T-helper 17 cell (primary cell): Measurements from ENCODE around the gene TRIM67. TPM values are rescaled to one million over a fixed set of nuclear protein-coding genes. Genes with fewer than 3 reads are reported as not detected.

ENCODE experiments used
- ATAC-seq: fragments of 150-1000 bp; cut with Tn5 transposase; 2 replicates; pipeline ENCODE4 v1.10.0; 2021; ENCODE audit warnings: mild to moderate bottlenecking, moderate library complexity
- DNase-seq, 3 donors: peaks; one replicate each; pipeline versions ENCODE4 v3.0.0 to v3.0.0-alpha.2; 2020 to 2021
- H3K9me3 ChIP-seq: one replicate; pipeline ENCODE4 v1.7.0; 2013; ENCODE audit warnings: low read length, mild to moderate bottlenecking; ENCODE audit not compliant: control insufficient read depth, poor library complexity, severe bottlenecking
- H3K27ac Mint-ChIP-seq: one replicate; pipeline ENCODE4 v1.8.0; 2022; ENCODE audit warnings: mild to moderate bottlenecking, moderate library complexity, mixed read lengths
- H3K27me3 Mint-ChIP-seq: one replicate; pipeline ENCODE4 v1.8.0; 2022; ENCODE audit warnings: mixed read lengths
- H3K36me3 Mint-ChIP-seq: one replicate; pipeline ENCODE4 v1.8.0; 2022; ENCODE audit warnings: low read depth, mixed read lengths
- H3K4me1 Mint-ChIP-seq: one replicate; pipeline ENCODE4 v1.8.0; 2022; ENCODE audit warnings: mild to moderate bottlenecking, mixed read lengths
- H3K4me3 Mint-ChIP-seq: one replicate; pipeline ENCODE4 v1.8.0; 2022; ENCODE audit warnings: mild to moderate bottlenecking, moderate library complexity, mixed read lengths
- total RNA-seq, 4 donors: library from RNA in 2 of 4; stranded (reverse) in 2 of 4; gene quantifications; one replicate each; pipeline ENCODE4 v1.2.3 and lab custom pipeline; 2022 to 2026

The TRIM67 gene
- total RNA-seq, 2 donors from 2014 or later, result not detected

DNA sequence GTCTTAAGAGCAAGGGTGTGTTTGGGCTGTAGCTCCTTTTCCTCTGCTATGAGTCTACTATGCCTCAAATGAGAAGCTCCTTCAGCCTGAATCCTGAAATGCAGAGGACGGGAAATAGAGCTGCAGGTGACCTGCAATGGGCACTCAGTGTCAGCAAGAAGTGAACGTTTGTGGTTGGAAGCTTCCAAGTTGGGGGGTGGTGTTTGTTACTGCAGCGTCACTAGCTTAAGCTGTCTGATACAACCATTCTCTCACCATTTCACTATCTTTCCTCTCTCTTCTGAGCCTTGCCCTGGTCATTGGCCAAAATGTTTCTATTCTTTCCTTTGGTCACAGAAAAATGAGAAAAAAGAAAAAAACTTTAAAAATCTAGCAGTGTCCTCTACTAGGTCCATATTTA lies 19.4 kb downstream of the TRIM67 start:
- DNase-seq (no peak), ATAC-seq (no peak)
- Mint-ChIP-seq H3K27ac (no peak overlapping the region), H3K4me3 (no peak overlapping the region), H3K4me1 (no peaks in the 10 kb centered on the region), H3K27me3 (peaks cover 80% of the 10 kb centered on the region), H3K36me3 (no peaks in the 10 kb centered on the region)
- no peaks in the 10 kb centered on the region for H3K9me3 ChIP-seq

DNA sequence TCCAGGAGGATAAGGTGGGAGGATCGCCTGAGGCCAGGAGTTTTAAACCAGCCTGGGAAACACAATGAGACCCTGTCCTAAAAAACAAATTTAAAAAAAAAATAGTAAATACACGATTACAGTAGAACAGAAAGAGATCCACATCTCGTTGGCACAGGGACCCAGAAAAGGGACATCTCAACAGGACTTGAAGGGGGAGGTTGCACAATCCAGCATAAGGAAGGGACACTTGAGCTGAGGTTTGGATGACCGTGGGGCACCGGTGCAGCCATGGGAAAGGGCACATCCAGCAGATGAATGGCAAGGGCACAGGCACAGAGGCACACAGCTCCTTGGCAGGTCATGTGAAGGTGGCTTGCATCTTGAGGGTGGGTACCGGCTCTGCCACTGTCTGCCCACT lies 20.5 kb downstream of the TRIM67 start:
- ATAC-seq (no peak), DNase-seq (no peak)
- Mint-ChIP-seq H3K27me3 (peaks cover 78% of the 10 kb centered on the region), H3K4me3 (no peak overlapping the region), H3K36me3 (no peaks in the 10 kb centered on the region), H3K27ac (no peak overlapping the region), H3K4me1 (no peaks in the 10 kb centered on the region)
- no peaks in the 10 kb centered on the region for H3K9me3 ChIP-seq

DNA sequence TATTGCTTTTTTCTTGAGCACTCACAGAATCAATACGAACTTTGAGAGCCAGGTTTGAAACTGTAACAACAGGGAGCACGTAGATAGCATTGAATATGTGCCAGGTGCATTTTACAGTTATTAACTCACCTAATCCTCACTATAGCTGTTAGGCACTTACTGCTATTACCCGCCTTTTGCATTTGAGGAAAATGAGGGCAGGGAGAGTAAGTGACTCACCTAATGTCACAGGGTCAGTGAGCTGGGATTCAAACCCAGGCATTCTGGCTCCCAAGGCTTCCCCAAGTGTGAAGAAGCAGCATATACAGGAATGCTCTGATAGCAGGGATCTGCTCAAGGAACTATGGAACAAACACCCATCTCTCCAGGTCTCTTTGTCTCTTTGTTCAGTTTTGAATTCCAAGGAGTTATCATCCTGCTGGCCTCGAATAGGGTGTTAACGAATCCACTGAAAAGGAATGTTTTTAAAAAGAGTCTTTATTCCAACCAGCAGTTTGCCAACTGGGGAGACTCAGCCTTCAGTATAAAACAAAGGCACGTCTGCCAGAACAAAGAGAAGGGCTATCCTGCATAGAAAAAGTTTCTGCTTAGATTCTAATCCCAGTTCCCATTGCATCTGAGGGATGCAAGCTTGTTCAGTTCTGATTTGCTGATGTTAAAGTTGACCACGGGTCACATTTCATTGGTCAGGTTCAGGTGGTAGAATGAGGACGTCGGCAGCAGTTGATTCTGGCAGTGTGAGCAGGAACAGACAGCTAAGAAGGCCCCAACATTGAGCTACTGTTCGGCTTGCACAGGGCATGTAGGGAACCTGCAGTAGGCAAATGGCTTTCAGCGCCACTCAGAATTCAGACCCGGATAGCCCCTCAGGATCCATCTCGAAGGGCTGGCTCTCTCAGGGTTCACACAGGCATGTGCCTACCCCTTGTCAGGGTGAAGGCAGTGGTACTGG lies 22.1 kb downstream of the TRIM67 start:
- Mint-ChIP-seq H3K27ac (no peak overlapping the region), H3K27me3 (peaks cover 79% of the 10 kb centered on the region), H3K36me3 (no peaks in the 10 kb centered on the region), H3K4me1 (no peaks in the 10 kb centered on the region), H3K4me3 (no peak overlapping the region)
- no peaks in the 10 kb centered on the region for H3K9me3 ChIP-seq
- no peak for ATAC-seq
- DNase-seq, result no peak

DNA sequence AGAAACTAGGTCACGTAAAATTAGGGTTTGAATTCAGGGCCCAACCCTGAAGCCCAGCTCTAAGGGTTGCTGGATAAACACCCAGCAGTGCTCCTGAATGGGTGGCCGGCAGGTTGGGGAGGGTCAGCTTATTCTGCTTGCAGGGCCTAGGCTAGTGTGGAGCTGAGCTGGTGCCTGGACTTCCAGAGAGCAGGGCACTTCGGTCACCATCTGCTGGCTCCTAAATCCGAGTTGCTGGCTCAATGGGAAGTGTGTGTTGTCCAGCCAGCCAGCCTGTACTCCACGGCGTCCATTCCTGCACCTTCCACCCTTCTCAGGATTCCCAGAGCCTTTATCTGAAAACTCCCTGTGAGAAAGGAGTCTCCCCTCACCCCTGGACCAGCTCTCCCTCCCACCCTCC lies 23.0 kb downstream of the TRIM67 start:
- no peak overlapping the region for H3K4me3 Mint-ChIP-seq
- H3K9me3 ChIP-seq, result no peaks in the 10 kb centered on the region
- DNase-seq (no peak), ATAC-seq (no peak)
- H3K27me3 Mint-ChIP-seq, result peaks cover 73% of the 10 kb centered on the region
- no peaks in the 10 kb centered on the region for H3K36me3 Mint-ChIP-seq
- no peaks in the 10 kb centered on the region for H3K4me1 Mint-ChIP-seq
- no peak overlapping the region for H3K27ac Mint-ChIP-seq

- Mint-ChIP-seq H3K27ac (no peak overlapping the region), H3K4me1 (no peaks in the 10 kb centered on the region), H3K36me3 (no peaks in the 10 kb centered on the region), H3K4me3 (no peak overlapping the region), H3K27me3 (peaks cover 72% of the 10 kb centered on the region)
- no peaks in the 10 kb centered on the region for H3K9me3 ChIP-seq
- DNase-seq (no peak), ATAC-seq (no peak)
Observed at GRCh38 chr1:231185391-231185790, 23.5 kb downstream of the TRIM67 start.

DNA sequence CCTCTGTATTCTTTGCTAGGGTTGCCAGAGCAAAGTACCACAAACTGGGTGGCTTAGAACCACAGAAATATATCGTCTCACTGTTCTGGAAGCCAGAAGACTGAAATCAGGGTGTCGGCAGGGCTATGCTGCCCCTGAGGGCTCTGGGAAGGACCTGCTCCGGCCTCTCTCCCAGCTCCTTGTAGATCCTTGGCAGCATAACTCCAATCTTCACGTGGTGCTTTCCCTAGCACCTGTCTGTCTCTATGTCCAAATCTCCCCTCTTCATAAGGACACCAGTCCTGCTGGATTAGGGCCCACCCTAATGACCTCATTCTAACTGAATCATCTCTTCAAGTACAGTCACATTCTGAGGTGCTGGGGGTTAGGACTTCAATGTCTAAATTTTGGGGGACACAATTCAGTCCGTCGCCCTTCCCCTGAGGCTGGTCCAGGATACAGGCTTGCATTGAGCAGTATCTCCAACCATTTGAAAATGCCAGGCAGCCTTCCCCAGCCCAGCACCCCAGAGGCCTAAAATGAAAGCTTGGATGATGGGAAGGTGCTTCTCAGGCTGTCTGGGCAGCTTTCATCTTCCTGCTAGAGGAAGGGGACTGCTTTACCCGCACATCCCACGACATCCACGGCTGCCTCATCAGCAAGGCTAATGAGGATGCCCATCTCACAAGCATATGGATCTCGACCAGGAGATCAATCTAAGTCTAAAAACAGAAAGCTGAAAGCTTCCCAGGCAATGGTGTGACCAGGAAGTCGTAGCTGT lies 24.7 kb downstream of the TRIM67 start:
- no peak overlapping the region for H3K4me3 Mint-ChIP-seq
- H3K27me3 Mint-ChIP-seq, result peaks cover 70% of the 10 kb centered on the region
- no peaks in the 10 kb centered on the region for H3K9me3 ChIP-seq
- ATAC-seq (no peak), DNase-seq (no peak)
- no peaks in the 10 kb centered on the region for H3K36me3 Mint-ChIP-seq
- no peak overlapping the region for H3K27ac Mint-ChIP-seq
- no peaks in the 10 kb centered on the region for H3K4me1 Mint-ChIP-seq

GRCh38 chr1:231187571-231187970 lies 25.7 kb downstream of the TRIM67 start:
- Mint-ChIP-seq H3K27ac (no peak overlapping the region), H3K36me3 (no peaks in the 10 kb centered on the region), H3K4me3 (no peak overlapping the region), H3K27me3 (peaks cover 60% of the 10 kb centered on the region), H3K4me1 (no peaks in the 10 kb centered on the region)
- no peak for ATAC-seq
- DNase-seq, result no peak
- H3K9me3 ChIP-seq, result no peaks in the 10 kb centered on the region

GRCh38 chr1:231188072-231188471 lies 26.2 kb downstream of the TRIM67 start:
- Mint-ChIP-seq H3K4me1 (no peaks in the 10 kb centered on the region), H3K36me3 (no peaks in the 10 kb centered on the region), H3K27me3 (peaks cover 57% of the 10 kb centered on the region), H3K4me3 (no peak overlapping the region), H3K27ac (no peak overlapping the region)
- DNase-seq (no peak), ATAC-seq (no peak)
- no peaks in the 10 kb centered on the region for H3K9me3 ChIP-seq

DNA sequence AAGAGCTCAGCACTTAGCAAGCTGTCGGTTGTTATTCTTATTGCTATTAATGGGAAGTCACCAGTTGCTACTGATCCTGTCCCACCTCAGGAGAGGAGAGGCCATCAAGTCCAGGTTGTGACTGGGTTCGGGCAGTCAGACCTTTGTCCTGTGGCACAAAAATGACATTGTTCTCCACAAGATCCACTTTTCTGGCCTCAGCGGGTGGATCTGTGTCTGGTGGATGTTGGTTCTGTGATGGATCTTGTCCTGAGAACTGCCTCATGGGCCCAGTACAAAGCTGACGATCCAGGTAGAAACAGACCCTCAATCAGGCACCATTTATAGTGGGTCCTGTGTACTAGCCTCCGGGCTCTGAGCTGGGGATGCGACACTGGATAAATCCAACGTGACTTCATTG lies 26.9 kb downstream of the TRIM67 start:
- Mint-ChIP-seq H3K27ac (no peak overlapping the region), H3K27me3 (peaks cover 62% of the 10 kb centered on the region), H3K36me3 (no peaks in the 10 kb centered on the region), H3K4me1 (no peaks in the 10 kb centered on the region), H3K4me3 (no peak overlapping the region)
- no peaks in the 10 kb centered on the region for H3K9me3 ChIP-seq
- ATAC-seq, result no peak
- no peak for DNase-seq

DNA sequence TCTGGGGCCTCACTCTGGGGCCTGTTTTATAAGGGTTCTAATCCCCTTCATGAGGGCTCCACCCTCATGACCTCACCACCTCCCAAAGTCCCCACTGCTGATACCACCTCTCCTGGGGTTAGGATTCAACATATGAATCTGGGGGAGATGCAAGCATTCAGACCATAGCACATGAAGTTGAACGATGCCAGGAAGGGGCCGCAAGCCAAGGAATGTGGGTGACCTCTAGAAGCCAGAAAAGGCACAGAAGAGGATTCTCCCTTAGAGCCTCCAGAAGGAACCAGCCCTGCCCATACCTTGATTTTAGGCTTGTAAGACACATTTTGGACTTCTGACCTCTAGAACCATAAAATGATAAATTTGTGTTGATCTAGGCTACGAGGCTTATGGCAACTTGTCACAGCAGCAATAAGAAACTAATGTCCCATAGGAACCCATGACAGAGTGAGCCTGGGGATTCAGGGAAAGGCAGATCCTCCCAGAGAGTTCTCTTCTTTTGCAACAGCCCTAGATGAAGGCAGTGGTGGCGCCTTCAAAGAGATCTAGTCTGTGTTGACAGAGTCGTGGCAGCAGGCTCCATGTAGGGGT lies 27.9 kb downstream of the TRIM67 start:
- no peak for ATAC-seq
- Mint-ChIP-seq H3K4me1 (no peaks in the 10 kb centered on the region), H3K36me3 (no peaks in the 10 kb centered on the region), H3K27ac (no peak overlapping the region), H3K4me3 (no peak overlapping the region), H3K27me3 (peaks cover 53% of the 10 kb centered on the region)
- H3K9me3 ChIP-seq, result no peaks in the 10 kb centered on the region
- DNase-seq, result no peak

GRCh38 chr1:231190456-231190855 lies 28.6 kb downstream of the TRIM67 start:
- Mint-ChIP-seq H3K27me3 (peaks cover 48% of the 10 kb centered on the region), H3K4me3 (no peak overlapping the region), H3K4me1 (no peaks in the 10 kb centered on the region), H3K27ac (peak overlapping the region; percentile 62), H3K36me3 (no peaks in the 10 kb centered on the region)
- no peak for ATAC-seq
- no peaks in the 10 kb centered on the region for H3K9me3 ChIP-seq
- no peak for DNase-seq

GRCh38 chr1:231192620-231193163 lies 30.8 kb downstream of the TRIM67 start:
- no peak for DNase-seq
- no peak for ATAC-seq
- no peak overlapping the region for H3K4me3 Mint-ChIP-seq
- no peak overlapping the region for H3K27ac Mint-ChIP-seq
- H3K4me1 Mint-ChIP-seq, result no peaks in the 10 kb centered on the region
- H3K27me3 Mint-ChIP-seq, result peaks cover 47% of the 10 kb centered on the region
- H3K36me3 Mint-ChIP-seq, result no peaks in the 10 kb centered on the region
- H3K9me3 ChIP-seq, result no peaks in the 10 kb centered on the region

DNA sequence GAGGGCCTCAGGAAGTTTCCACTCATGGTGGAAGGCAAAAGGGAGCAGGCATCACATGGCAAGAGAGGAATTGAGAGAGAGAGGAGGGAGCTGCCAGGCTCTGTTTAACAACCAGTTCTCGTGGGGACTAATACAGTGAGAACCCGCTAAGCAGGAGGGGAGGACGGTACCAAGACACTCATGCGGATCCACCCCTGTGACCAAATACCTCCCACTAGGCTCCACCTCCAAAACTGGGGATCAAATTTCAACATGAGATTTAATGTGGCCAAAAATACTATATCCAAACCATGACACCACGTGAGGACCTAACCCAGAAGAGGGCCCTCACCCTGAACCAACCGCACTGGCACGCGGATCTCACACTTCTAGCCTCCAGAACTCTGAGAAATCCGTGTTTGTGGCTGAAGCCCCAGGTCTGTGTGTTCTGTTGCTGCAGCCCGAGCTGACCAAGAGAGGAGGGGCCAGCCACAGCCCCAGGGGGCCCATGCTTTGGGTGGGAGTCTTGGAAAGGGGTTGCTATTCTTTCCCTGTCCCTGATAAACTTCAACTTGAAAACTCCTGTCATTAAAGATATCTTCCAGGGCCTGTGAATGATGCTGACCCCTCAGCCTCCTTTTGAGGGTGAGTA lies 32.0 kb downstream of the TRIM67 start:
- H3K9me3 ChIP-seq, result no peaks in the 10 kb centered on the region
- Mint-ChIP-seq H3K27me3 (peaks cover 42% of the 10 kb centered on the region), H3K27ac (no peak overlapping the region), H3K4me3 (no peak overlapping the region), H3K4me1 (no peaks in the 10 kb centered on the region), H3K36me3 (no peaks in the 10 kb centered on the region)
- no peak for DNase-seq
- no peak for ATAC-seq
